Measurements from ENCODE around the gene GRWD1. TPM values are rescaled to one million over a fixed set of nuclear protein-coding genes. Genes with fewer than 3 reads are reported as not detected.

Gene GRWD1
- total and polyA plus RNA-seq, 7 donors, result 7.8 to 25.5 (median 16.4) TPM

GRCh38 chr19:48433337-48433736, 12.4 kb upstream of the GRWD1 start:
- no peaks in the 10 kb centered on the region for H3K9me3 ChIP-seq
- DNase-seq, result no peak
- 67 to 83% methylated on average over 8 of the region's 8 CpGs for WGBS, 2 donors
- intact Hi-C loops (cut with DNase I), result no loop called here
- H3K4me1 ChIP-seq, result no peaks in the 10 kb centered on the region
- no peaks in the 10 kb centered on the region for H3K36me3 ChIP-seq
- peaks cover 0 to 18% (median 0%) of the 10 kb centered on the region in 3 donors for H3K27me3 ChIP-seq
- no peak for TF ChIP-seq EP300 (IDR thresholded peaks at IDR 0.05)
- no peak for TF ChIP-seq POLR2A (IDR thresholded peaks at IDR 0.05)
- TF ChIP-seq CTCF (IDR thresholded peaks at IDR 0.05), result no peak
- H3K4me3 ChIP-seq, result no peak overlapping the region
- no peak overlapping the region for H3K27ac ChIP-seq

- WGBS, 2 donors, result 80 to 83% methylated on average over 5 of the region's 5 CpGs
- DNase-seq, result no peak
- intact Hi-C loops (cut with DNase I), result no loop called here
- TF ChIP-seq EP300 (IDR thresholded peaks at IDR 0.05), result no peak
- Histone ChIP-seq H3K9me3 (no peaks in the 10 kb centered on the region), H3K27ac (no peak overlapping the region), H3K4me3 (no peak overlapping the region), H3K4me1 (no peaks in the 10 kb centered on the region), H3K27me3 (peaks cover 4 to 50% (median 8%) of the 10 kb centered on the region in 3 donors), H3K36me3 (no peaks in the 10 kb centered on the region)
Measured at GRCh38 chr19:48436586-48436985, 9.2 kb upstream of the GRWD1 start.

GRCh38 chr19:48441360-48442050, 4.3 kb upstream of the GRWD1 start:
- TF ChIP-seq POLR2A (IDR thresholded peaks at IDR 0.05), result no peak
- no peak for TF ChIP-seq POLR2AphosphoS5 (IDR thresholded peaks at IDR 0.05)
- TF ChIP-seq EP300 (IDR thresholded peaks at IDR 0.05), result no peak
- no peak for TF ChIP-seq CTCF (IDR thresholded peaks at IDR 0.05)
- Histone ChIP-seq H3K27ac (no peak overlapping the region), H3K4me3 (no peak overlapping the region), H3K36me3 (no peaks in the 10 kb centered on the region), H3K9me3 (no peaks in the 10 kb centered on the region), H3K4me1 (peaks cover 0 to 26% (median 23%) of the 10 kb centered on the region in 4 donors), H3K27me3 (peaks cover 23 to 73% (median 27%) of the 10 kb centered on the region in 3 donors)
- intact Hi-C loops (cut with DNase I), result loop anchor here (5.0 kb wide), 1 partner anchor 39 kb away; no protein-coding TSS in a partner anchor
- WGBS, 2 donors, result 94% methylated on average over 20 of the region's 20 CpGs
- DNase-seq, result no peak

- Histone ChIP-seq H3K27ac (no peak overlapping the region), H3K9me3 (no peaks in the 10 kb centered on the region), H3K4me1 (peaks cover 0 to 31% (median 29%) of the 10 kb centered on the region in 4 donors), H3K4me3 (no peak overlapping the region), H3K36me3 (peaks cover 0 to 4% (median 1%) of the 10 kb centered on the region in 4 donors), H3K27me3 (peaks cover 23 to 64% (median 27%) of the 10 kb centered on the region in 3 donors)
- DNase-seq, result no peak
- WGBS, 2 donors, result 30 to 38% methylated on average over 94 of the region's 94 CpGs
- intact Hi-C loops (cut with DNase I), result loop anchor here (5.0 kb wide), 1 partner anchor 40 kb away; no protein-coding TSS in a partner anchor
- TF ChIP-seq CTCF (IDR thresholded peaks at IDR 0.05), result no peak
- no peak for TF ChIP-seq EP300 (IDR thresholded peaks at IDR 0.05)
- TF ChIP-seq POLR2A (IDR thresholded peaks at IDR 0.05), result no peak
- TF ChIP-seq POLR2AphosphoS5 (IDR thresholded peaks at IDR 0.05), result no peak
Measured at GRCh38 chr19:48442116-48443035, 3.4 kb upstream of the GRWD1 start.

GRCh38 chr19:48443256-48443655, 2.5 kb upstream of the GRWD1 start:
- Histone ChIP-seq H3K27me3 (peaks cover 23 to 62% (median 27%) of the 10 kb centered on the region in 3 donors), H3K4me3 (peak overlapping the region in 3 of 4 donors; percentile 12 to 98 (median 33)), H3K9me3 (no peaks in the 10 kb centered on the region), H3K36me3 (peaks cover 0 to 13% (median 2%) of the 10 kb centered on the region in 4 donors), H3K4me1 (peaks cover 0 to 34% (median 30%) of the 10 kb centered on the region in 4 donors), H3K27ac (no peak overlapping the region)
- DNase-seq, result no peak
- TF ChIP-seq POLR2AphosphoS5 (IDR thresholded peaks at IDR 0.05) (no peak), POLR2A (IDR thresholded peaks at IDR 0.05) (no peak), EP300 (IDR thresholded peaks at IDR 0.05) (no peak), CTCF (IDR thresholded peaks at IDR 0.05) (no peak)
- 1 to 4% methylated on average over 60 of the region's 60 CpGs for WGBS, 2 donors
- intact Hi-C loops (cut with DNase I), result loop anchor here (5.0 kb wide), 1 partner anchor 41 kb away; no protein-coding TSS in a partner anchor
